ENCODE measurements around the gene TTLL5.

GRCh38 chr14:75720842-75721498 is 59.9 kb downstream of the TTLL5 start:
- TF ChIP-seq CTCF (conservative IDR thresholded peaks at IDR 0.05 in 1 of 2, IDR thresholded peaks at IDR 0.05 in 1 of 2; ENCODE audit: low read depth in 1 of 2, low read length in 2 of 2) (no peak), EZH2 (IDR thresholded peaks at IDR 0.05; ENCODE audit: low read length, missing control alignments) (no peak)
